Karpas-422 (cell line): Measurements from ENCODE around the gene SLC17A2. TPM values are rescaled to one million over a fixed set of nuclear protein-coding genes. Genes with fewer than 3 reads are reported as not detected.

Experiments used
- DNase-seq: peaks from one replicate; pipeline ENCODE4 v3.0.0-alpha.2; 2015
- H2AFZ ChIP-seq: fragments of 200-600 bp; sonication (generic); 2 replicates; pipeline ENCODE4 v1.6.1; 2014; ENCODE audit warnings: antibody characterized with exemption, low read length, mixed read lengths
- H3K27ac ChIP-seq: fragments of 200-600 bp; sonication (generic); 2 replicates; pipeline ENCODE4 v1.5.1; 2014; ENCODE audit warnings: mild to moderate bottlenecking, low read length, moderate library complexity
- H3K27me3 ChIP-seq: fragments of 200-600 bp; sonication (generic); 2 replicates; pipeline ENCODE4 v1.6.1; 2014; ENCODE audit warnings: low read length, mixed read lengths
- H3K36me3 ChIP-seq: fragments of 200-600 bp; sonication (generic); 2 replicates; pipeline ENCODE4 v1.6.1; 2014; ENCODE audit warnings: low read length, mixed read lengths; ENCODE audit not compliant: insufficient read depth
- H3K4me1 ChIP-seq: fragments of 200-600 bp; sonication (generic); 2 replicates; pipeline ENCODE4 v1.6.1; 2014; ENCODE audit warnings: mild to moderate bottlenecking, low read length, mixed read lengths
- H3K4me2 ChIP-seq: fragments of 200-600 bp; sonication (generic); 2 replicates; pipeline ENCODE4 v1.6.1; 2014; ENCODE audit warnings: low read length, low read depth, mild to moderate bottlenecking; ENCODE audit not compliant: poor library complexity, severe bottlenecking
- H3K4me3 ChIP-seq: fragments of 200-600 bp; sonication (generic); 2 replicates; pipeline ENCODE4 v1.5.1; 2014; ENCODE audit warnings: mild to moderate bottlenecking, antibody characterized with exemption, low read length, mixed read lengths
- H3K79me2 ChIP-seq: fragments of 200-600 bp; sonication (generic); 2 replicates; pipeline ENCODE4 v1.6.1; 2014; ENCODE audit warnings: mild to moderate bottlenecking, low read length, mixed read lengths
- H3K9ac ChIP-seq: fragments of 200-600 bp; sonication (generic); 2 replicates; pipeline ENCODE4 v1.6.0; 2014; ENCODE audit warnings: low read length
- H3K9me2 ChIP-seq: fragments of 200-600 bp; sonication (generic), shearing (Covaris generic); replicated peaks from 2 replicates; pipeline ENCODE4 v1.6.0; 2014; ENCODE audit warnings: mild to moderate bottlenecking, low read length, moderate library complexity; ENCODE audit not compliant: insufficient read depth
- H3K9me3 ChIP-seq: fragments of 300-700, 200-600 bp; sonication (generic); 2 replicates; pipeline ENCODE4 v1.6.1; 2014; ENCODE audit warnings: low read length, mixed read lengths
- H4K20me1 ChIP-seq: fragments of 200-600 bp; sonication (generic); 2 replicates; pipeline ENCODE4 v1.6.1; 2014; ENCODE audit warnings: mild to moderate bottlenecking, antibody characterized with exemption, low read length, low read depth; ENCODE audit not compliant: insufficient read depth
- total RNA-seq: library from RNA; depleted of rRNA; stranded (reverse); fragments of >200 nt; shearing (Covaris generic); gene quantifications from 2 replicates; pipeline ENCODE4 v1.2.3, GENCODE V29; 2014; ENCODE audit warnings: low replicate concordance

Gene SLC17A2
- total RNA-seq, 1 experiment from 2014 or later, result not detected

DNA sequence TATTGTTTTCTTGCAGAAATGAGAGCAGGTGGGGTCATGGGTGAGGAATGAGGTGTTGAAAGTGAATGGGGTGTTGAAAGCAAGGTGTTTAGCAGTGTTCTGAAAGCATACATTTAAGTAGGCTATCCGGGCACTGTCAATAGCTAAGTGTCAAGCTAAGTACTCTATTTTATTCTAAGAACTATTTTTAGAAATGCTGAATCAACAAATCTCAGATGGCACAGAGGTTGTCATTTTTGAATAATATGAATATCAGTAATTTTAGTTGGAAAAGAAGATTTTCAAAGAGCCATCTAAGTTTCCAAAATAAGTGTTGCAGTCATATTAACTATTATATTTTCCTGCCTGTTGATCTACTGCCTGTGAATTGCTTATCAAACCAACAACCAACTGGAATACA is 34.7 kb downstream of the SLC17A2 start:
- Histone ChIP-seq H3K27ac (no peak overlapping the region), H2AFZ (no peak overlapping the region), H3K9ac (no peak overlapping the region), H3K27me3 (no peaks in the 10 kb centered on the region), H3K4me2 (no peak overlapping the region), H4K20me1 (no peaks in the 10 kb centered on the region), H3K9me3 (no peaks in the 10 kb centered on the region), H3K4me1 (no peaks in the 10 kb centered on the region), H3K4me3 (no peak overlapping the region), H3K9me2 (no peaks in the 10 kb centered on the region), H3K36me3 (no peaks in the 10 kb centered on the region), H3K79me2 (no peaks in the 10 kb centered on the region)
- DNase-seq, result no peak

DNA sequence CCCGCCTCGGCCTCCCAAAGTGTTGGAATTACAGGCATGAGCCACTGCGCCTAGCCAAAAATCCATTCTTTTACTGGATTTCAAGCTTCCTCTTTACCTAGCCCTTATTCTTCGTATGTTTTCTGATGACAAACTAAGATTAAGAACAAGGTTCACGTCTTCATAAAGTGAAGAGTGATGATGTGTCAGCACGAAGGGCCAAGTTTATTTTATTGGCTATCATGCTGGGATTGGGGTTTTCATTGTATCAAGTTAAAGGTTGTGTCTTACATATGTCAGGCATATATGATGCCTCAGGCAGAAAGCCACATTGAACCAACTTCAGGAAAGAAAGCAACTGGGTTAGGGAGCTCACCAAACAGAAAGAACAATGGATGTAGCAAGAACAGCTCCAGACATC is 36.7 kb downstream of the SLC17A2 start:
- no peaks in the 10 kb centered on the region for H3K27me3 ChIP-seq
- DNase-seq, result no peak
- no peaks in the 10 kb centered on the region for H4K20me1 ChIP-seq
- H3K4me1 ChIP-seq, result no peaks in the 10 kb centered on the region
- H3K4me2 ChIP-seq, result no peak overlapping the region
- H3K9me2 ChIP-seq, result no peaks in the 10 kb centered on the region
- H3K36me3 ChIP-seq, result no peaks in the 10 kb centered on the region
- no peaks in the 10 kb centered on the region for H3K9me3 ChIP-seq
- H3K79me2 ChIP-seq, result no peaks in the 10 kb centered on the region
- H2AFZ ChIP-seq, result no peak overlapping the region
- no peak overlapping the region for H3K4me3 ChIP-seq
- H3K9ac ChIP-seq, result no peak overlapping the region
- H3K27ac ChIP-seq, result no peak overlapping the region

DNA sequence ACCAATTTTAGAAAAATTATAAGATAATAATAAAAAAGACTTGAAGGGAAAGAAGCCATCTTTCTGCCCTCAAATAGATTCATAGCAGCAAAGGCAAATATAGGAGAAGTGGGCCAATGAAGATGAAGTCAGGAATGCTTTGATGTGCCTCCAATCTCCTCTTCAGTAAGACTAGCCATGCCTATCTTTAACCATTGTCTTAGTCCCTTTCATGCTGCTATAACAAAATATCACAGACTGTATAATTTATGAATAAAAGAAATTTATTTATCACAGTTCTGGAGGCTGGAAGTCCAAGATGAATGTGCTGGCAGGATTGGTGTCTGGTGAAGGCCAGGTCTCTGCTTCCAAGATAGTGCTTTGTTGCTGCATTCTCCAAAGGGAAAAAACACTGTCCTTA is 37.6 kb downstream of the SLC17A2 start:
- no peak for DNase-seq
- no peaks in the 10 kb centered on the region for H3K27me3 ChIP-seq
- H2AFZ ChIP-seq, result no peak overlapping the region
- no peaks in the 10 kb centered on the region for H4K20me1 ChIP-seq
- no peak overlapping the region for H3K9ac ChIP-seq
- H3K79me2 ChIP-seq, result no peaks in the 10 kb centered on the region
- no peaks in the 10 kb centered on the region for H3K9me3 ChIP-seq
- H3K4me2 ChIP-seq, result no peak overlapping the region
- H3K9me2 ChIP-seq, result no peaks in the 10 kb centered on the region
- no peak overlapping the region for H3K27ac ChIP-seq
- H3K4me3 ChIP-seq, result no peak overlapping the region
- H3K36me3 ChIP-seq, result no peaks in the 10 kb centered on the region
- H3K4me1 ChIP-seq, result no peaks in the 10 kb centered on the region

DNA sequence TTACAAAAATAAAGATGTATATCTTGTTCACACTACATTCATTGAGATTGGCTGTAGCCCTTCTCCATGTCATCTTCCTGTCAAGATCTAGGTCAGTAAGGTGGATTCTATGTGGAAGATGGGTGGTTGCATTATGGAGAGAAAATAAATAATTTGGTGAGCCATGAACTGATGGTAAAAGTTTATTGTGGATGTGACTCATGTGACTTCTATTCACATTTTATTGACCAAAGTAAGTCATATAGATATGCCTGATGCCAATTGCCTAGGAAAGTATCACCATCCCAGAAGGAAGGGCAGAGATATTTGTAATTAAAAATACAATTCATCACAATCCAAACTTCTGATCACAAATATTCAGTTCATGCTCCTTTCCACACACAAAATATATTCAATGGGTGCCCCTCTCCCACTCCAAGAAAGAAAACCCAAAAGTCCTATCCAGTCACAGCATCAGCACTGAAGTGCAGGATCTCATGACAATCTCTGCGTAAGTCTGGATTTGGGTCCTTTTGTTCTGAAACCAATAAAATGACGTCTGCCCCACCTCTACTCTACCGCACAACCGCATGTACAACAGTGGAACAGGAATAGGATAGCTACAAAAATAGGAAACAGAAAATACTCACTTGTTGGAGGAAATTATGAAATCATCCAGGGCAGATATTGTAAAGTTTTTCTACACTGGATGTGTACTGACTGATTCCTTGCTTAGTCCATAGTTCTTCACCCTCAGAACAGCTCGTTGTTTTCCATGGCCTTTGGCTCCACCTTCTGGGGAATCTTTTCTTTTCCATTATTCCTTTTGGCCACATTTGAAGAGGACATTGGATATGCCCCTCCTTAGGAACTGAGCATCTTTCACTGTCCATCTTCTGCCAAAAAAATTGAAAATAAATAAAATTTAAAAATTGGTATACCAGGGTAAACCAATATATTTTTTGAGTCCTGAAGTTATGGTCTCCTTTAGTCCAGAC is 40.3 kb downstream of the SLC17A2 start:
- Histone ChIP-seq H3K9me3 (no peaks in the 10 kb centered on the region), H4K20me1 (no peaks in the 10 kb centered on the region), H3K27me3 (no peaks in the 10 kb centered on the region), H3K27ac (no peak overlapping the region), H3K9ac (no peak overlapping the region), H3K36me3 (no peaks in the 10 kb centered on the region), H2AFZ (no peak overlapping the region), H3K79me2 (no peaks in the 10 kb centered on the region), H3K4me3 (no peak overlapping the region), H3K4me2 (no peak overlapping the region), H3K4me1 (no peaks in the 10 kb centered on the region), H3K9me2 (no peaks in the 10 kb centered on the region)
- DNase-seq, result peak; percentile 45

DNA sequence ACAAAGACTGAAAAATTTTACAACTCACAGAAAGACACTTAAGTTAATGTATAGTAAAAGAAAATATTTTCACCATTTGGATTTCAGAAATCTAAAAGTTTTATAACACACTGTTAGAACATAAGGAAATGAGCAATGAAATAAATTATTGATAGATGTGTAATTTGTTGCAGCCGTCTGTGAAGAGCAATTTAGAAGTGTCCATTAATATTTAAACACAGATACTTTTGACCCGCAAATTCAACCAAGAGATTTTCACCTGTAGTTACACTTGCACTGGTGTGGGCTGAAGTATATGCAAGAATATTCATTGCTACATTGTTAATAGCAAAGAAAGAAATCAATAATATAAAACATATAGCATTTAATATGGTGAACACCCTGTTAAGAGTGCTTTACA is 41.9 kb downstream of the SLC17A2 start:
- no peak overlapping the region for H3K4me2 ChIP-seq
- no peaks in the 10 kb centered on the region for H3K36me3 ChIP-seq
- H3K27ac ChIP-seq, result no peak overlapping the region
- H3K79me2 ChIP-seq, result no peaks in the 10 kb centered on the region
- no peaks in the 10 kb centered on the region for H3K9me3 ChIP-seq
- no peaks in the 10 kb centered on the region for H4K20me1 ChIP-seq
- no peaks in the 10 kb centered on the region for H3K4me1 ChIP-seq
- no peak overlapping the region for H3K4me3 ChIP-seq
- H2AFZ ChIP-seq, result no peak overlapping the region
- no peaks in the 10 kb centered on the region for H3K27me3 ChIP-seq
- no peak overlapping the region for H3K9ac ChIP-seq
- no peak for DNase-seq
- H3K9me2 ChIP-seq, result no peaks in the 10 kb centered on the region

DNA sequence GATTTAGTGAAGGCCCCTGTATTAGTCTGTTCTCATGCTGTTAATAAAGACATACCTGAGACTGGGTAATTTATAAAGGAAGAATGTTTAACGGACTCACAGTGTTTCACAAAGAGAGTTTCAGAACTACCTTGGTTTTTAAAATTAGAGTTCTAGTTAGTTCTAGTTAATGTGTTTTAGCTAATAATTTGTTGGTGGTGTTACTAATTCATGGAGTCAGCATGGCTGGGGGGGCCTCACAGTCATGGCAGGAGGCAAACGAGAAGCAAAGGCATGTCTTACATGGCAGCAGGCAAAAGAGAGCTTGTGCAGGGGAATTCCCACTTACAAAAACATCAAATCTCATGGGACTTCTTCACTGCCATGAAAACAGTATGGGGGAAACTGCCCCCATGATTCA is 44.4 kb downstream of the SLC17A2 start:
- Histone ChIP-seq H3K79me2 (no peaks in the 10 kb centered on the region), H3K36me3 (no peaks in the 10 kb centered on the region), H3K9me2 (no peaks in the 10 kb centered on the region), H3K4me3 (no peak overlapping the region), H3K4me1 (no peaks in the 10 kb centered on the region), H4K20me1 (no peaks in the 10 kb centered on the region), H2AFZ (no peak overlapping the region), H3K27ac (no peak overlapping the region), H3K9me3 (no peaks in the 10 kb centered on the region), H3K27me3 (no peaks in the 10 kb centered on the region), H3K9ac (no peak overlapping the region), H3K4me2 (no peak overlapping the region)
- DNase-seq, result no peak

DNA sequence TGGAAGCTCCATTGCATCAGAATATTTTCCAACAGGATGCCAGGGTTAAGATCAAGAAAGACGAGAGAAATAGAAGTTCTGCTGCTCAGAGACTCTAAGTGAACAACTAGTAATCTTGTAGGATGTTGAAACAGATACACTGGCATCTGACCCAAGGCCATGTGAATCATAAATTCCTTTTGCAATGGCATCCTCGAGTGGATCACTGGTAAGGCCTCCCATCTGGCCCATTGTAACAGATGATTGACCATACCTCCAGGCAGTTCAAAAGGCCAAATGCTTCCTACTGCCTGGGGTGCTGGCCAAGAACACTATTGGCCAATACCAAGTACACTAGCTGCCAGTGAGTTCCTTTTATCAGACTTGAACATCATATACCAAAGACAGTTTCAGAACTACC is 46.5 kb downstream of the SLC17A2 start:
- Histone ChIP-seq H3K27ac (no peak overlapping the region), H3K36me3 (no peaks in the 10 kb centered on the region), H2AFZ (no peak overlapping the region), H3K9ac (no peak overlapping the region), H4K20me1 (no peaks in the 10 kb centered on the region), H3K9me3 (no peaks in the 10 kb centered on the region), H3K4me3 (no peak overlapping the region), H3K27me3 (no peaks in the 10 kb centered on the region), H3K4me2 (no peak overlapping the region), H3K4me1 (no peaks in the 10 kb centered on the region), H3K79me2 (no peaks in the 10 kb centered on the region), H3K9me2 (no peaks in the 10 kb centered on the region)
- DNase-seq, result no peak

DNA sequence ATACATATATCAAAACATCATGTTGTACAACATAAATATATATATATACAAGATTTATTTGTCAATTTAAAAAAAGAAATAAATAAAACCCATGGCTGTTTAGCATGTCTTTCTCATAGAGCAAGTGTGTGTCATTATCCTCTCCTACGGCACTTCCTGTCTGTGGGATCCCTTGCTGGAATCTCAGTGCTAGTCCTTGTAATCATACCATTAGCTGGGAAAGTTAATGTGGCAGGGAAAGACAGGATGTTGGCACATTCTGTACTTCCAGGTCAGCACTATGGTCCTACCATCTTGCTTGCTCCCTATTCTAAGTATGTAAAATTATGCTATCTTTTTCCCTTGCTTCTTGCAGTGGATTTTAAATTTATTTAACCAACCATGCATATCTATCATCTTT is 47.0 kb downstream of the SLC17A2 start:
- H3K4me3 ChIP-seq, result no peak overlapping the region
- no peak for DNase-seq
- no peak overlapping the region for H3K27ac ChIP-seq
- H3K36me3 ChIP-seq, result no peaks in the 10 kb centered on the region
- H3K4me2 ChIP-seq, result no peak overlapping the region
- H2AFZ ChIP-seq, result no peak overlapping the region
- H3K79me2 ChIP-seq, result no peaks in the 10 kb centered on the region
- no peaks in the 10 kb centered on the region for H3K9me2 ChIP-seq
- no peaks in the 10 kb centered on the region for H3K27me3 ChIP-seq
- H4K20me1 ChIP-seq, result no peaks in the 10 kb centered on the region
- no peaks in the 10 kb centered on the region for H3K9me3 ChIP-seq
- no peak overlapping the region for H3K9ac ChIP-seq
- no peaks in the 10 kb centered on the region for H3K4me1 ChIP-seq
